Measurements from ENCODE around the gene TTC39B.

Gene TTC39B

DNA sequence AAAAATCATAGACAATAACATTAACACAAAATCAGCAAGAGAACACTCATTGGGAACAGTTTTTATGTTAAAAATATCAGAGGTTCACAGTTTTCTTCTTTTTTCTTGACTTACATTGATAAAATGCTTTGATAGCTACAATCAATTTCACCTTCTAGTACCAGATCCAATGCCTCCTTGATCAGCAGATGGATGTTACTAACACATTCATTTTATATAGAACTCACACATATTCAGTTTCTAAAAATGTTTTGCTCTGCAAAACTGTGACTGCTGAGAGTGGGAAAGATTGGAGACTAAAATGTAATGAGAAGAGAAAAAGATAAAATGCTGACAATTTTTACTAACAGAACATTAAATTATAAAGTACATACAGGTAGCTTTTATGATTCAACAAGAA is 143.1 kb downstream of the TTC39B start:
- TF ChIP-seq, protein P1, sequence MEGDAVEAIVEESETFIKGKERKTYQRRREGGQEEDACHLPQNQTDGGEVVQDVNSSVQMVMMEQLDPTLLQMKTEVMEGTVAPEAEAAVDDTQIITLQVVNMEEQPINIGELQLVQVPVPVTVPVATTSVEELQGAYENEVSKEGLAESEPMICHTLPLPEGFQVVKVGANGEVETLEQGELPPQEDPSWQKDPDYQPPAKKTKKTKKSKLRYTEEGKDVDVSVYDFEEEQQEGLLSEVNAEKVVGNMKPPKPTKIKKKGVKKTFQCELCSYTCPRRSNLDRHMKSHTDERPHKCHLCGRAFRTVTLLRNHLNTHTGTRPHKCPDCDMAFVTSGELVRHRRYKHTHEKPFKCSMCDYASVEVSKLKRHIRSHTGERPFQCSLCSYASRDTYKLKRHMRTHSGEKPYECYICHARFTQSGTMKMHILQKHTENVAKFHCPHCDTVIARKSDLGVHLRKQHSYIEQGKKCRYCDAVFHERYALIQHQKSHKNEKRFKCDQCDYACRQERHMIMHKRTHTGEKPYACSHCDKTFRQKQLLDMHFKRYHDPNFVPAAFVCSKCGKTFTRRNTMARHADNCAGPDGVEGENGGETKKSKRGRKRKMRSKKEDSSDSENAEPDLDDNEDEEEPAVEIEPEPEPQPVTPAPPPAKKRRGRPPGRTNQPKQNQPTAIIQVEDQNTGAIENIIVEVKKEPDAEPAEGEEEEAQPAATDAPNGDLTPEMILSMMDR (IDR thresholded peaks at IDR 0.05; ENCODE audit: low read length, missing control alignments) = no peak
- H3K4me3 ChIP-seq (replicated peaks; ENCODE audit: low read depth, low read length) = no peak overlapping the region
- DNase-seq (ENCODE audit: low read depth) = no peak

DNA sequence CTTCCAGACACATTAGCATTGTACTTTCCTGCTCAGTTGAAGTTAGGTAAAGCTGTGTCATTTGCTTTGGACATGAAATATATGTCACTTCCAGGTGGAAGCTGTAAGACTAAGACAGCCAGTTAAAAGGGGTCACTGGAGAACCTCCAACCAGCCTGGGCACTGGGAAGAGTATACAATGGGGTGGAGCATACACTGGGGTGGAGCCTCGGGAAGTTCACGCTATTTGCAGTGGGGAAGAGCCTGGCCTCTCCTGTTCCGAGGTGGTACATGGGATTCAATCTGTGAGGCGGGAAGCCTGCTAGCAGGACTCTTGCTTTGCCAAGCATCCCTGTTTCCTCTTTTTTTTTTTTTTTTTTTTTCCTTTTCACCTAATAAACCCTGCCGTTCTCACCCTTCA is 145.3 kb downstream of the TTC39B start:
- TF ChIP-seq, protein P1 (IDR thresholded peaks at IDR 0.05; ENCODE audit: low read length, missing control alignments) = no peak
- no peak overlapping the region for H3K4me3 ChIP-seq (replicated peaks; ENCODE audit: low read depth, low read length)
- DNase-seq (ENCODE audit: low read depth) = no peak

DNA sequence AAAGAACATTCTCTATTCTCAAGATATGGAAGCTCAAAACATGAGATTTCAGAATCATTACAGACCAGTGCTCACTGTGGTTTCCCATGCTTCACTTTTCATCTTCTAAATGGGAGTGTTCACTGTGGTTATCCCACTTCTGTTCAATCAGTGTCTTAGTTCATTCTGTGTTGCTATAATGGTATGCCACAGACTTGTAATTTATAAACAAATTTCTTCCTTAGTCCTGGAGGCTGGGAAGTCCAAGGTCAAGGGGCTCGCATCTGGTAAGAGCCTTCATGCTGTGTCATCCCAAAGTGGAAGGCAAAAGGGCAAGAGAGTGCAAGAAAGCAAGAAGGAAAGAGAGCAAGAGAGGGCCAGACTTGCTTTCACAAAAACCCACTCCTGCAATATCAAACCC is 146.3 kb downstream of the TTC39B start:
- no peak for DNase-seq (ENCODE audit: low read depth)
- TF ChIP-seq, protein P1 (IDR thresholded peaks at IDR 0.05; ENCODE audit: low read length, missing control alignments) = no peak
- H3K4me3 ChIP-seq (replicated peaks; ENCODE audit: low read depth, low read length) = no peak overlapping the region

DNA sequence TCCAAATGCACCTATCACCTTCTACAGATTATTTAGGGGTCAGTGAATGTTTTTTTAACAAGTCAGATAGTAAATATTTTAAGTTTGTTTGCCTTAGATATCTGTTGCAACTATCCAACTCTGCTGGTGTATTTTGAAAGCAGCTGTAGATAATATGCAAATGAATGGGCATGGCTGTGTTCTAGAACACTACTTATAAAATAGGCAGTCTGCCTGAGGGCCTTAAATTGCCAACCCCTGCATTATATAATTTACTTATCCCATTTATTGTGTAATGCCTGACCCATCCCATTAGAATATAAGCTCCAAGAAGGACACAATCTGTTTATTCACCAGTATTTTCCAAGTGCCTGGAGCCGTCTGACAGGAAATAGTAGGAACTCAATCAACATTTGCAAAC is 149.0 kb downstream of the TTC39B start:
- no peak overlapping the region for H3K4me3 ChIP-seq (replicated peaks; ENCODE audit: low read depth, low read length)
- TF ChIP-seq, protein P1 (IDR thresholded peaks at IDR 0.05; ENCODE audit: low read length, missing control alignments) = no peak
- no peak for DNase-seq (ENCODE audit: low read depth)

DNA sequence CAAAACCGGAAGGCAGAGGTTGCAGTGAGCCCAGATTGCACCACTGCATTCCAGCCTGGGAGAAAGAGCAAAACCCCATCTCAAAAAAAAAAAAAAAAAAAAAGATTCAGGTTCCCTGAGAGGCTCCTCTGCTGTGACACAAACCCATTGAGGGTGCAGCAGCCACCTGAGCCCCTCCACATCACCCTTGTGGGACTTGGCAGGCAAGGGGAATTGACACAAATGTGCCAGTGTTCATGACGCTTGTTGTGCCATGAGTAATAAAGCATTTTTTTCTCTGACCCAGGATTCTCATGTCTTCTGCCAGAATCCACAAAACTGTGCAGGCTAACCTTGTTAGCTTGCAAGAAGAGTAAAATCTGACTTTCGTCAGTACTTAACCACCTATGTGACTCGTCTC is 149.6 kb downstream of the TTC39B start:
- no peak overlapping the region for H3K4me3 ChIP-seq (replicated peaks; ENCODE audit: low read depth, low read length)
- TF ChIP-seq, protein P1 (IDR thresholded peaks at IDR 0.05; ENCODE audit: low read length, missing control alignments) = no peak
- DNase-seq (ENCODE audit: low read depth) = peak; percentile 31

DNA sequence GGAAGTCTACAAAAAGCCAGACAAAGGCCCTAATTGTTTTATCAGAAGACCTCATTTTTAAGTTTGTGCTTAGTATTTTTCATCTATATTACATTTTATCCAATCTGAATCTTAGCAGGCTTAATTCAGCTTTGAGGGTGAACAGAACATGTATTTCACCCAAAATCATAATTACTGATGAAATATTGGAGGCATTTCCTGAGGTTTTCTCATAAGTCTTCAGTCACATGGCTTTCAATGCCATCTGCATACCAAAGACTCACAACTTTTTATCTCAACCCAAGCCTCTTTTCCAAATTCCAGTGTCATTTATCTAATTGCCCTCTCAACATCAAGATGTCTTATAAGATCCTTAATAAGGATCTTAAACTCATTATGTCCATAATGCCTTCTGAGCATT is 150.8 kb downstream of the TTC39B start:
- no peak overlapping the region for H3K4me3 ChIP-seq (replicated peaks; ENCODE audit: low read depth, low read length)
- TF ChIP-seq, protein P1 (IDR thresholded peaks at IDR 0.05; ENCODE audit: low read length, missing control alignments) = no peak
- DNase-seq (ENCODE audit: low read depth) = no peak

DNA sequence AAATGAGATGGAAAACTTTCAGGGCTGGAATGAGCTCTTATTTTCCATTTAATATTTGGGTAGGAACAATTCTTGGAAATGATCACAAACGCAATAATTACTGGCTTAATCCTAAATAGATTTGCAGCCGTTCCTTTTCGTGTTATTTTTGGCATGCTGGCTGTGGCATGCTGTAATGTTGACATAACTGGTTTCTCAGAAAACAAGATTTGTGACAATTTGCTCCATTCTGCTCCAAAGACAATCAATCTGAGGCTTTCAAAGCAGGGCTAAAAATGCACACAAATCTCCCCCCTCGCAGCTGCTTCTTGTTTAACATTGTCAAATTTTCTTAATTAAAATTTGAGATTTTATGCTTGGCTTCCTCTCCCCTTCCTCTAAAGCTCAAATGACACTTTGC is 151.2 kb downstream of the TTC39B start:
- no peak overlapping the region for H3K4me3 ChIP-seq (replicated peaks; ENCODE audit: low read depth, low read length)
- DNase-seq (ENCODE audit: low read depth) = peak; percentile 54
- TF ChIP-seq, protein P1 (IDR thresholded peaks at IDR 0.05; ENCODE audit: low read length, missing control alignments) = no peak

Data from fibroblast of pulmonary artery (primary cell).